Trophoblast cell (in vitro differentiated cells and primary cell): ENCODE results near the gene NUDT3.
"Not testable (repeated sequence)": the region's sequence is repeated elsewhere in the genome, so short reads cannot be mapped to it uniquely, and the experiment has no call there.

Experiments used
- DNase-seq, 2 donors: peaks; one replicate each; pipeline ENCODE4 v3.0.0-alpha.2; 2016
- H2AFZ ChIP-seq: 2 replicates; pipeline ENCODE4 v1.6.1; 2013; ENCODE audit warnings: low read length, moderate library complexity, mild to moderate bottlenecking; ENCODE audit not compliant: insufficient read depth, poor library complexity
- H2AK5ac ChIP-seq: 2 replicates; pipeline ENCODE4 v1.6.1; 2013; ENCODE audit warnings: mild to moderate bottlenecking, low read length
- H2BK120ac ChIP-seq: 2 replicates; pipeline ENCODE4 v1.6.1; 2013; ENCODE audit warnings: low read length, mild to moderate bottlenecking, moderate library complexity; ENCODE audit not compliant: insufficient read depth, poor library complexity
- H2BK12ac ChIP-seq: 2 replicates; pipeline ENCODE4 v1.6.1; 2013; ENCODE audit warnings: mild to moderate bottlenecking, low read length, moderate library complexity
- H2BK5ac ChIP-seq: 2 replicates; pipeline ENCODE4 v1.6.1; 2013; ENCODE audit warnings: low read length, low read depth, moderate library complexity, mild to moderate bottlenecking; ENCODE audit not compliant: poor library complexity
- H3K14ac ChIP-seq: 2 replicates; pipeline ENCODE4 v1.6.1; 2013; ENCODE audit warnings: mild to moderate bottlenecking, low read length
- H3K18ac ChIP-seq: 2 replicates; pipeline ENCODE4 v1.6.1; 2013; ENCODE audit warnings: mild to moderate bottlenecking, low read length
- H3K23ac ChIP-seq: 2 replicates; pipeline ENCODE4 v1.6.1; 2013; ENCODE audit warnings: low read length
- H3K27ac ChIP-seq: 2 replicates; pipeline ENCODE4 v1.5.1; 2013; ENCODE audit warnings: low read depth, mild to moderate bottlenecking, inconsistent platforms, low read length, moderate library complexity
- H3K27me3 ChIP-seq: 2 replicates; pipeline ENCODE4 v1.6.1; 2013; ENCODE audit warnings: inconsistent platforms, mild to moderate bottlenecking, low read length, moderate library complexity; ENCODE audit not compliant: insufficient read depth
- H3K36me3 ChIP-seq, 2 experiments: 1 replicate in 1 of 2; 2 replicates in 1 of 2; pipeline ENCODE4 v1.6.1; 2013; ENCODE audit warnings: low read length in 2 of 2, mild to moderate bottlenecking in 2 of 2, moderate library complexity in 1 of 2; ENCODE audit not compliant: insufficient read depth in 2 of 2, control insufficient read depth in 1 of 2
- H3K4ac ChIP-seq: 2 replicates; pipeline ENCODE4 v1.6.1; 2013; ENCODE audit warnings: low read depth, mild to moderate bottlenecking, low read length, moderate library complexity
- H3K4me1 ChIP-seq, 2 experiments: 1 replicate in 1 of 2; 2 replicates in 1 of 2; pipeline ENCODE4 v1.6.1; 2013; ENCODE audit warnings: low read length in 2 of 2, mild to moderate bottlenecking in 2 of 2, moderate library complexity in 1 of 2; ENCODE audit not compliant: insufficient read depth in 2 of 2, control insufficient read depth in 1 of 2
- H3K4me2 ChIP-seq: 2 replicates; pipeline ENCODE4 v1.6.1; 2013; ENCODE audit warnings: inconsistent platforms, mild to moderate bottlenecking, low read length, moderate library complexity
- H3K4me3 ChIP-seq: 2 replicates; pipeline ENCODE4 v1.5.1; 2013; ENCODE audit warnings: mild to moderate bottlenecking, low read depth, low read length, inconsistent platforms
- H3K79me1 ChIP-seq: one replicate; pipeline ENCODE4 v1.6.1; 2013; ENCODE audit warnings: low read length
- H3K79me2 ChIP-seq: 2 replicates; pipeline ENCODE4 v1.6.1; 2013; ENCODE audit warnings: low read length, mild to moderate bottlenecking; ENCODE audit not compliant: control insufficient read depth, insufficient read depth, poor library complexity
- H3K9ac ChIP-seq: 2 replicates; pipeline ENCODE4 v1.6.1; 2013; ENCODE audit warnings: mild to moderate bottlenecking, low read length
- H3K9me3 ChIP-seq: 2 replicates; pipeline ENCODE4 v1.6.1; 2013; ENCODE audit warnings: low read depth, mild to moderate bottlenecking, control low read depth, inconsistent platforms, low read length; ENCODE audit not compliant: insufficient read depth
- H4K12ac ChIP-seq: 2 replicates; pipeline ENCODE4 v1.6.1; 2013; ENCODE audit warnings: low read depth, mild to moderate bottlenecking, low read length, moderate library complexity
- H4K8ac ChIP-seq: 2 replicates; pipeline ENCODE4 v1.6.1; 2013; ENCODE audit warnings: low read depth, mild to moderate bottlenecking, low read length, moderate library complexity
- H4K91ac ChIP-seq: one replicate; pipeline ENCODE4 v1.6.1; 2013; ENCODE audit warnings: low read depth, mild to moderate bottlenecking, low read length, moderate library complexity
- WGBS: extraction: QIAGEN DNeasy Blood & Tissue Kit; methylation state at CpG from one replicate; pipeline ENCODE4 v1.1.7; 2013; ENCODE audit warnings: missing lambda C conversion rate; ENCODE audit not compliant: insufficient read length, insufficient coverage; ENCODE audit errors: extremely low coverage; 5-methylcytosine and 5-hydroxymethylcytosine counted together

The NUDT3 gene

GRCh38 chr6:34358389-34358905 lies 34.0 kb downstream of the NUDT3 start:
- Histone ChIP-seq H3K4me2 (no peak overlapping the region), H2BK120ac (no peak overlapping the region), H3K9me3 (no peaks in the 10 kb centered on the region), H3K4me3 (no peak overlapping the region), H3K9ac (no peak overlapping the region), H3K23ac (no peak overlapping the region), H3K79me1 (no peaks in the 10 kb centered on the region), H3K27ac (no peak overlapping the region), H3K14ac (no peak overlapping the region), H4K12ac (no peak overlapping the region), H3K79me2 (no peaks in the 10 kb centered on the region), H4K91ac (no peak overlapping the region), H2AK5ac (no peak overlapping the region), H3K4me1 (peaks cover 0 to 2% of the 10 kb centered on the region in 2 experiments), H2BK12ac (no peak overlapping the region), H3K4ac (no peak overlapping the region), H3K18ac (no peak overlapping the region), H3K36me3 (no peaks in the 10 kb centered on the region), H3K27me3 (no peaks in the 10 kb centered on the region), H4K8ac (no peak overlapping the region), H2AFZ (no peak overlapping the region), H2BK5ac (no peak overlapping the region)
- WGBS: no CpG with 5 or more reads among the region's 3 CpGs
- DNase-seq: no peak

- Histone ChIP-seq H3K4me2 (no peak overlapping the region), H3K79me2 (no peaks in the 10 kb centered on the region)
Observed at GRCh38 chr6:34357937-34358336, 34.5 kb downstream of the NUDT3 start.

GRCh38 chr6:34355889-34356288 lies 36.6 kb downstream of the NUDT3 start:
- H3K18ac ChIP-seq: no peak overlapping the region
- no peaks in the 10 kb centered on the region for H3K27me3 ChIP-seq
- H3K23ac ChIP-seq: no peak overlapping the region
- no peak overlapping the region for H4K12ac ChIP-seq
- H3K14ac ChIP-seq: no peak overlapping the region
- H2AK5ac ChIP-seq: no peak overlapping the region
- H3K79me2 ChIP-seq: no peaks in the 10 kb centered on the region
- no peak overlapping the region for H3K27ac ChIP-seq
- no CpG with 5 or more reads among the region's 3 CpGs for WGBS
- no peak overlapping the region for H3K4me2 ChIP-seq
- no peak overlapping the region for H3K9ac ChIP-seq
- no peak overlapping the region for H3K4ac ChIP-seq
- no peak for DNase-seq
- H3K4me1 ChIP-seq: peaks cover 0 to 2% of the 10 kb centered on the region in 2 experiments
- no peak overlapping the region for H2BK120ac ChIP-seq
- H2AFZ ChIP-seq: no peak overlapping the region
- H3K36me3 ChIP-seq: no peaks in the 10 kb centered on the region
- no peaks in the 10 kb centered on the region for H3K9me3 ChIP-seq
- no peak overlapping the region for H4K91ac ChIP-seq
- no peak overlapping the region for H2BK5ac ChIP-seq
- no peak overlapping the region for H4K8ac ChIP-seq
- no peak overlapping the region for H2BK12ac ChIP-seq
- no peak overlapping the region for H3K4me3 ChIP-seq
- no peaks in the 10 kb centered on the region for H3K79me1 ChIP-seq

More at GRCh38 chr6:34357937-34358336, 34.5 kb downstream of the NUDT3 start:
- no peaks in the 10 kb centered on the region for H3K27me3 ChIP-seq
- H3K27ac ChIP-seq: no peak overlapping the region
- no peak for DNase-seq
- no peak overlapping the region for H3K9ac ChIP-seq
- H3K79me1 ChIP-seq: no peaks in the 10 kb centered on the region
- no peak overlapping the region for H2BK12ac ChIP-seq
- no peak overlapping the region for H4K8ac ChIP-seq
- no peak overlapping the region for H2BK5ac ChIP-seq
- no peak overlapping the region for H2AFZ ChIP-seq
- H3K23ac ChIP-seq: no peak overlapping the region
- H4K12ac ChIP-seq: no peak overlapping the region
- H3K4me1 ChIP-seq: peaks cover 0 to 2% of the 10 kb centered on the region in 2 experiments
- H2BK120ac ChIP-seq: no peak overlapping the region
- no peak overlapping the region for H3K18ac ChIP-seq
- H3K14ac ChIP-seq: no peak overlapping the region
- no peaks in the 10 kb centered on the region for H3K36me3 ChIP-seq
- H3K4me3 ChIP-seq: no peak overlapping the region
- no peak overlapping the region for H2AK5ac ChIP-seq
- no peak overlapping the region for H4K91ac ChIP-seq
- H3K4ac ChIP-seq: no peak overlapping the region
- no peaks in the 10 kb centered on the region for H3K9me3 ChIP-seq
- no CpG with 5 or more reads among the region's 1 CpG for WGBS

GRCh38 chr6:34354230-34354629 lies 38.2 kb downstream of the NUDT3 start:
- H4K8ac ChIP-seq, H3K9ac ChIP-seq, H4K12ac ChIP-seq, H3K4ac ChIP-seq, H3K36me3 ChIP-seq, H3K4me1 ChIP-seq, H3K14ac ChIP-seq, H3K27ac ChIP-seq, H3K79me1 ChIP-seq, H2BK120ac ChIP-seq, H3K27me3 ChIP-seq, H3K18ac ChIP-seq, H3K9me3 ChIP-seq, H2AFZ ChIP-seq, DNase-seq, H2BK5ac ChIP-seq, H3K4me2 ChIP-seq, H3K4me3 ChIP-seq, H2BK12ac ChIP-seq, H3K79me2 ChIP-seq, H3K23ac ChIP-seq, H4K91ac ChIP-seq, H2AK5ac ChIP-seq: not testable (repeated sequence)
- WGBS: no CpG with 5 or more reads among the region's 6 CpGs
